Liver (tissue), 3 donors: ENCODE measurements around the gene ZNF723.

Source experiments
- CTCF ChIP-seq: fragments of 150-350 bp; IDR thresholded peaks from 2 replicates; pipeline ENCODE4 v1.5.1; 2017; ENCODE audit warnings: improper control_type of control experiment, low read depth, low read length; ENCODE audit not compliant: missing input control
- JUND ChIP-seq, 2 donors: IDR thresholded peaks; 2 replicates each; pipeline ENCODE4 v1.6.1; 2016; ENCODE audit warnings: antibody characterized with exemption in 2 of 2
- REST ChIP-seq: IDR thresholded peaks from 2 replicates; pipeline ENCODE4 v1.6.1; 2016; ENCODE audit warnings: antibody characterized with exemption, mild to moderate bottlenecking
- SP1 ChIP-seq: IDR thresholded peaks from 2 replicates; pipeline ENCODE4 v1.6.1; 2018; ENCODE audit warnings: antibody characterized with exemption, mild to moderate bottlenecking
- TAF1 ChIP-seq: conservative IDR thresholded peaks from 2 replicates; pipeline ENCODE4 v1.6.1; 2016; ENCODE audit warnings: antibody characterized with exemption, mild to moderate bottlenecking
- YY1 ChIP-seq: IDR thresholded peaks from 2 replicates; pipeline ENCODE4 v1.6.1; 2016; ENCODE audit warnings: antibody characterized with exemption, mild to moderate bottlenecking
- donor health status: healthy.
- donor health status: healthy.

- TF ChIP-seq REST, result no peak
- TF ChIP-seq CTCF, result no peak
- TF ChIP-seq YY1, result no peak
- no peak for TF ChIP-seq TAF1
- no peak for TF ChIP-seq SP1
- TF ChIP-seq JUND (IDR thresholded peaks at IDR 0.05), result no peak
Measured at GRCh38 chr19:22832031-22832762, at the start of gene ZNF723.
